Spleen (tissue), 11 donors: ENCODE measurements around the gene MRPS9. TPM values are rescaled to one million over a fixed set of nuclear protein-coding genes. Genes with fewer than 3 reads are reported as not detected.

Experiments
- DNase-seq: peaks from one replicate; pipeline ENCODE4 v3.0.0-alpha.2; 2020
- H3K27ac ChIP-seq, 8 donors: fragments of 200-600 bp; sonication (generic) in 7 of 8; 1 replicate in 4 of 8; 2 replicates in 4 of 8; pipeline versions ENCODE4 v1.5.0 to v1.8.0; 2016 to 2021; ENCODE audit warnings: inconsistent platforms in 4 of 8, mild to moderate bottlenecking in 4 of 8, moderate library complexity in 1 of 8
- H3K27me3 ChIP-seq, 7 donors: fragments of 200-600 bp; sonication (generic) in 6 of 7; replicated peaks in 1 of 7; 1 replicate in 4 of 7; 2 replicates in 3 of 7; pipeline versions ENCODE4 v1.5.0 to v1.8.0; 2016 to 2021; ENCODE audit warnings: inconsistent platforms in 3 of 7, mild to moderate bottlenecking in 1 of 7
- H3K36me3 ChIP-seq, 6 donors: fragments of 200-600 bp; sonication (generic) in 5 of 6; 1 replicate in 4 of 6; 2 replicates in 2 of 6; pipeline versions ENCODE4 v1.5.0 to v1.8.0; 2016 to 2021; ENCODE audit warnings: inconsistent platforms in 2 of 6
- H3K4me1 ChIP-seq, 6 donors: fragments of 200-600 bp; sonication (generic) in 5 of 6; 1 replicate in 3 of 6; 2 replicates in 3 of 6; pipeline versions ENCODE4 v1.5.0 to v1.8.0; 2016 to 2021; ENCODE audit warnings: inconsistent platforms in 3 of 6
- H3K4me3 ChIP-seq, 8 donors: fragments of 200-600 bp; sonication (generic) in 7 of 8; 1 replicate in 4 of 8; 2 replicates in 4 of 8; pipeline versions ENCODE4 v1.5.0 to v1.8.0; 2016 to 2021; ENCODE audit warnings: inconsistent platforms in 4 of 8, mild to moderate bottlenecking in 4 of 8, moderate library complexity in 2 of 8
- H3K9me3 ChIP-seq, 8 donors: fragments of 200-600 bp; sonication (generic) in 7 of 8; 1 replicate in 4 of 8; 2 replicates in 4 of 8; pipeline versions ENCODE4 v1.5.0 to v1.8.0; 2016 to 2021; ENCODE audit warnings: inconsistent platforms in 4 of 8
- POLR2A ChIP-seq, 3 donors: fragments of 450-650 bp; IDR thresholded peaks; one replicate each; pipeline ENCODE4 v1.5.1; 2017; ENCODE audit warnings: antibody characterized with exemption in 3 of 3, mild to moderate bottlenecking in 1 of 3
- POLR2AphosphoS5 ChIP-seq, 3 donors: sonication (generic); formaldehyde crosslinking; IDR thresholded peaks; one replicate each; pipeline ENCODE4 v1.5.1; 2017; ENCODE audit warnings: antibody characterized with exemption in 3 of 3
- WGBS, 5 donors: extraction: QIAGEN DNeasy Blood & Tissue Kit in 3 of 5; methylation state at CpG; one replicate each; pipeline versions ENCODE4 v1.1.5 to v1.1.7; 2013 to 2018; 5-methylcytosine and 5-hydroxymethylcytosine counted together
- intact Hi-C: fragments of 100-400 bp; cut with DNase I; formaldehyde crosslinking; loops from one replicate; pipeline ENCODE4 v1.15.0; 2023; ENCODE audit warnings: low total_unique reads
- polyA plus RNA-seq, 3 donors: library from polyadenylated mRNA; stranded (reverse); fragments of 200-250 nt; gene quantifications; one replicate each; pipeline ENCODE4 v1.2.1, GENCODE V29; 2013
- total RNA-seq, 7 donors: library from RNA; depleted of rRNA in 3 of 7; stranded (reverse); fragments of >200 nt in 3 of 7; fragmentation: NEBNext Ultra II Directional in 4 of 7; extraction: Animal tissue kit (Norgen Biotek cat#: 25700) in 4 of 7; gene quantifications; one replicate each; pipeline versions ENCODE4 v1.1.0 to v1.2.1, GENCODE V29; 2016 to 2021
- TF ChIP-seq, protein P1 (sequence below), 11 experiments: fragments of 200-600 bp in 7 of 11; fragments of 450-650 bp in 4 of 11; sonication (generic) in 4 of 11; IDR thresholded peaks in 8 of 11; conservative IDR thresholded peaks in 3 of 11; 1 replicate in 7 of 11; 2 replicates in 4 of 11; pipeline versions ENCODE4 v1.4.0 to v1.8.0; 2016 to 2021; ENCODE audit warnings: antibody characterized with exemption in 11 of 11, inconsistent platforms in 4 of 11, mild to moderate bottlenecking in 1 of 11
- donor health status: healthy with polysubstance abuse.
- donor health status: DM: no; HTN: no; CAD: no; lungs with moderate emphysema.
- donor health status: DM: no; HTN: no; CAD: no.
- donor health status: Bipolar disorder and iron deficiency.
- donor health status: healthy.
- donor health status: DM: no; HTN: no; CAD: no.
- donor health status: DM: yes; HTN: yes; CAD: no.

MRPS9 gene
- total and polyA plus RNA-seq, 10 donors = 10.4 to 28.7 (median 16.0) TPM

DNA sequence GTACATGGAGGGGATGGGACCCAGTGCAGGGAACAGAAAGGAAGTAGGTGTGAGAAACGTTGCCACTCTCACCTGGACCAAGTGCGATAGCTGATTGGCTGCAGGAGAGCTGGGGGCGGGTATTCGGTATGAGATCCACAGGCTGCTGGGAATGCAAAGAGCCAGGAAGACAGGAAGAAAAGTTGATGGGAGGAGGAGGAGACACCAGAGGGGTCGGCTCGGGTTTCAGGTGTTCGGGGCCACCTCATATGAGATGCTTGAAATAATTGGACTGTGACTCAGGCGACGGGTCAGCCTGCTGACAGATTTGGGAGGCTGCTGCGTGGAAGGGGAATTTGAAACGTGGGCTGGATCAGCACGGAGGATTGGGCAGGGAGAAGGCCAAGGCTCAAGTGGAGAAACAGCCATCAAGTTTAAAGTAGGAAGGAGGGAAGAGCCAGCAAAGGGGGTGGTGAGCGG lies 65.1 kb downstream of the MRPS9 start:
- TF ChIP-seq, protein P1, sequence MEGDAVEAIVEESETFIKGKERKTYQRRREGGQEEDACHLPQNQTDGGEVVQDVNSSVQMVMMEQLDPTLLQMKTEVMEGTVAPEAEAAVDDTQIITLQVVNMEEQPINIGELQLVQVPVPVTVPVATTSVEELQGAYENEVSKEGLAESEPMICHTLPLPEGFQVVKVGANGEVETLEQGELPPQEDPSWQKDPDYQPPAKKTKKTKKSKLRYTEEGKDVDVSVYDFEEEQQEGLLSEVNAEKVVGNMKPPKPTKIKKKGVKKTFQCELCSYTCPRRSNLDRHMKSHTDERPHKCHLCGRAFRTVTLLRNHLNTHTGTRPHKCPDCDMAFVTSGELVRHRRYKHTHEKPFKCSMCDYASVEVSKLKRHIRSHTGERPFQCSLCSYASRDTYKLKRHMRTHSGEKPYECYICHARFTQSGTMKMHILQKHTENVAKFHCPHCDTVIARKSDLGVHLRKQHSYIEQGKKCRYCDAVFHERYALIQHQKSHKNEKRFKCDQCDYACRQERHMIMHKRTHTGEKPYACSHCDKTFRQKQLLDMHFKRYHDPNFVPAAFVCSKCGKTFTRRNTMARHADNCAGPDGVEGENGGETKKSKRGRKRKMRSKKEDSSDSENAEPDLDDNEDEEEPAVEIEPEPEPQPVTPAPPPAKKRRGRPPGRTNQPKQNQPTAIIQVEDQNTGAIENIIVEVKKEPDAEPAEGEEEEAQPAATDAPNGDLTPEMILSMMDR (IDR thresholded peaks at IDR 0.05 in 8 of 11, conservative IDR thresholded peaks at IDR 0.05 in 3 of 11) = no peak
- no peak for TF ChIP-seq POLR2AphosphoS5 (IDR thresholded peaks at IDR 0.05)
- TF ChIP-seq POLR2A (IDR thresholded peaks at IDR 0.05) = no peak

DNA sequence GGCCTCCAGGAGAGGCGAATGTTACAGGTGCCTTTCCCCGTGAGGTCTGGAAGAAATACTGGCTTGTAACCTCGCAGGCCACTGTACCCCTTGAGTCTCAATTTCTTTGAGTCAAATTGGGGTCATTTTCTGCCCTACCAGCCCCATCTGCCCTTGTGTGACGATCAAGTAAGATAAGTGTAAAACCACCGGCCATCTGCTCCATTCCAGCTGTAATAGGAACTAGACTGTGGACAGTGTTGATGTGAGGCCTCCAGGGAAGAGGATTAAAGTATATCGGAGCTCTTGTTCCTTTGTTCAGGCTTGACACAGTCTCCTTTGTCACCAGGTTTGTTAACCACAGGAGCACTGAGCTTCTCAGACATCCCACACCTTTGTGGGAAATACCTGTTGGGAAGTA lies 65.6 kb downstream of the MRPS9 start:
- no peak for DNase-seq
- intact Hi-C loops = no loop called here
- WGBS, 5 donors = 91 to 96% (median 93%) methylated on average over 6 of the region's 6 CpGs
- H3K4me3 ChIP-seq = no peak overlapping the region
- no peak overlapping the region for H3K27ac ChIP-seq
- H3K36me3 ChIP-seq = peaks cover 0 to 65% (median 28%) of the 10 kb centered on the region in 6 donors
- H3K9me3 ChIP-seq = no peaks in the 10 kb centered on the region
- TF ChIP-seq, protein P1 (IDR thresholded peaks at IDR 0.05 in 8 of 11, conservative IDR thresholded peaks at IDR 0.05 in 3 of 11) = no peak
- TF ChIP-seq POLR2A (IDR thresholded peaks at IDR 0.05) = no peak
- TF ChIP-seq POLR2AphosphoS5 (IDR thresholded peaks at IDR 0.05) = no peak
- H3K4me1 ChIP-seq = no peaks in the 10 kb centered on the region
- no peaks in the 10 kb centered on the region for H3K27me3 ChIP-seq

More for the DNA sequence above, 65.1 kb downstream of the MRPS9 start:
- H3K27me3 ChIP-seq = no peaks in the 10 kb centered on the region
- no peak for DNase-seq
- H3K27ac ChIP-seq = no peak overlapping the region
- H3K4me1 ChIP-seq = no peaks in the 10 kb centered on the region
- intact Hi-C loops = no loop called here
- H3K4me3 ChIP-seq = no peak overlapping the region
- no peaks in the 10 kb centered on the region for H3K9me3 ChIP-seq
- peaks cover 0 to 65% (median 32%) of the 10 kb centered on the region in 6 donors for H3K36me3 ChIP-seq
- 78 to 87% (median 84%) methylated on average over 13 of the region's 13 CpGs for WGBS, 5 donors

DNA sequence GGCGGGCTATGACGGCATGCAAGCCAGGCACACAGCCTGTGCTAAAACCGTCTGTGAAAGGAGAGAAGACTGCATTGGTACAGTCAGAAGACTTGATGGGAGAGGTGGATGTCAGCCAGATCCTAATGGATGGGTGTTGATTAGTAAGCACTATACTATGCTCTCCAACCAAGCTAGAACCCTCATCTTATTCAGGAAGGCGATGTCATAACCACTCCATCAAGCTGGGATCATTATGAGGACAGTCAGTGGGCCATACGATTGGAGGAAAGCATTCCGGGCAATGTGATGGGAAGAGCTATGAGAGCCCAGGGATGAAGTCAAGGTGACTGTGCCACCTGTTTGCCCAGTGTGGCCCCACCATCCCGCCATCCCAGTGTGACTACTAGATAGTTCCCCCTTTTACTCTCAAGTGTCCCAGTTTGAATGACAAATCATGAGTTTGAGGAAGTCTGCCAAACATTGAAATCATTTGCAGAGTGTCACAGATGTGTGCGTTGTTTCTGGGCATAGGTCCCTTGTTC lies 66.4 kb downstream of the MRPS9 start:
- Histone ChIP-seq H3K36me3 (peaks cover 0 to 60% (median 21%) of the 10 kb centered on the region in 6 donors), H3K27ac (no peak overlapping the region), H3K27me3 (no peaks in the 10 kb centered on the region), H3K4me3 (no peak overlapping the region), H3K4me1 (no peaks in the 10 kb centered on the region), H3K9me3 (no peaks in the 10 kb centered on the region)
- no peak for DNase-seq
- TF ChIP-seq POLR2A (IDR thresholded peaks at IDR 0.05) (no peak), POLR2AphosphoS5 (IDR thresholded peaks at IDR 0.05) (no peak)
- TF ChIP-seq, protein P1 (IDR thresholded peaks at IDR 0.05 in 8 of 11, conservative IDR thresholded peaks at IDR 0.05 in 3 of 11) = no peak
- 88 to 93% (median 91%) methylated on average over 8 of the region's 8 CpGs for WGBS, 5 donors
- intact Hi-C loops = no loop called here

DNA sequence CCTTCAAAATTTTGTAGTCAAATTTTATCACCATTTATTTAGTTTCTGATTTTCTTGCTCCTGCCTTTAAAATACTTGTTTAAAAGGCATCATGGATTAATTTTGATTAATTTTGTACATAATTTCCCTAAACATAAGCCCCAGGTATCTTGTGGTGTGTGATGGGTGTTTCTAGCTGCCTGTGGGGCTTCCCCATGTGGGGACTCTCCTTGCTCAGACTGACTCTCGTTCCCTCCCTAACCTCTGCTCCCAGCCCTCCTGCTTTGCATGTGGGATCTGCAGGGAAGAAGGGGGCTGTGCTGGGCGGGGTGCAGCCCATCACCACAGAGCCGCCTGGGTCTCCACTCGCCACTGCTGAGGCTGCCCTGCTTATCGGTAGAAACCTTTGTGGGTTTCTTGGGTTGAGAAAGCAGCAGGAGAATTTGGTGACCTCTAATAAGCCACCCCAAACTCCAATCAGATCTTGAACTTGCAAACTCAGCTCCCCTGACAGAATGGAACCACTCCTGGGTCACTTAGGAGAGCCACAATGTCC lies 72.5 kb downstream of the MRPS9 start:
- intact Hi-C loops = loop anchor here (10.0 kb wide), 1 partner anchor 184 kb away; no protein-coding TSS in a partner anchor
- 78 to 82% (median 81%) methylated on average over 3 to 5 of the region's 5 CpGs for WGBS, 5 donors

More for the DNA sequence above, 72.5 kb downstream of the MRPS9 start:
- no peak for TF ChIP-seq POLR2A (IDR thresholded peaks at IDR 0.05)
- no peak for TF ChIP-seq POLR2AphosphoS5 (IDR thresholded peaks at IDR 0.05)
- TF ChIP-seq, protein P1 (IDR thresholded peaks at IDR 0.05 in 8 of 11, conservative IDR thresholded peaks at IDR 0.05 in 3 of 11) = no peak
- Histone ChIP-seq H3K9me3 (no peaks in the 10 kb centered on the region), H3K36me3 (peaks cover 0 to 15% (median 0%) of the 10 kb centered on the region in 6 donors), H3K27ac (no peak overlapping the region), H3K4me1 (peaks cover 0 to 7% (median 0%) of the 10 kb centered on the region in 6 donors), H3K27me3 (no peaks in the 10 kb centered on the region), H3K4me3 (no peak overlapping the region)
- DNase-seq = peak; percentile 36
